ENCODE measurements around the gene PSMB5. TPM values are rescaled to one million over a fixed set of nuclear protein-coding genes. Genes with fewer than 3 reads are reported as not detected.

The PSMB5 gene
- total RNA-seq, 4 donors from 2014 or later, result 75.7 to 215 (median 113) TPM

GRCh38 chr14:23056145-23056955 is 21.6 kb upstream of the PSMB5 start:
- DNase-seq, result peak; percentile 52 to 57
- no peak overlapping the region for H3K4me3 ChIP-seq (replicated peaks in 1 of 3)
- no peaks in the 10 kb centered on the region for H3K9me3 ChIP-seq
- H3K4me1 ChIP-seq, result peaks cover 0 to 15% of the 10 kb centered on the region in 2 donors
- no peak for TF ChIP-seq POLR2A (IDR thresholded peaks at IDR 0.05)
- TF ChIP-seq CTCF (IDR thresholded peaks at IDR 0.05), result peak in 5 of 6 experiments; percentile 29 to 59 (median 40)
- intact Hi-C loops (cut with DNase I), result loop anchor here (2.0 kb wide), 1 partner anchor 70 kb away; no protein-coding TSS in a partner anchor
- H3K27ac ChIP-seq, result no peak overlapping the region
- H3K27me3 ChIP-seq, result no peaks in the 10 kb centered on the region
- peaks cover 24 to 26% of the 10 kb centered on the region in 2 donors for H3K36me3 ChIP-seq
- WGBS, 2 donors, result 14 to 22% methylated on average over 17 of the region's 17 CpGs

GRCh38 chr14:23055621-23056144 is 21.0 kb upstream of the PSMB5 start:
- H3K27ac ChIP-seq, result no peak overlapping the region
- intact Hi-C loops (cut with DNase I), result loop anchor here (2.0 kb wide), 1 partner anchor 69 kb away; no protein-coding TSS in a partner anchor
- peaks cover 0 to 15% of the 10 kb centered on the region in 2 donors for H3K4me1 ChIP-seq
- DNase-seq, result peak in 1 of 2 donors; percentile 19
- H3K9me3 ChIP-seq, result no peaks in the 10 kb centered on the region
- 80 to 90% methylated on average over 2 of the region's 6 CpGs for WGBS, 2 donors
- peaks cover 17 to 19% of the 10 kb centered on the region in 2 donors for H3K36me3 ChIP-seq
- no peak overlapping the region for H3K4me3 ChIP-seq (replicated peaks in 1 of 3)
- TF ChIP-seq CTCF (IDR thresholded peaks at IDR 0.05), result no peak
- TF ChIP-seq POLR2A (IDR thresholded peaks at IDR 0.05), result no peak
- no peaks in the 10 kb centered on the region for H3K27me3 ChIP-seq

GRCh38 chr14:23055147-23055550 is 20.4 kb upstream of the PSMB5 start:
- Histone ChIP-seq H3K27me3 (no peaks in the 10 kb centered on the region), H3K9me3 (no peaks in the 10 kb centered on the region), H3K4me3 (replicated peaks in 1 of 3) (no peak overlapping the region), H3K4me1 (peaks cover 0 to 15% of the 10 kb centered on the region in 2 donors), H3K36me3 (peaks cover 14% of the 10 kb centered on the region in 2 donors), H3K27ac (no peak overlapping the region)
- intact Hi-C loops (cut with DNase I), result no loop called here
- TF ChIP-seq CTCF (IDR thresholded peaks at IDR 0.05), result no peak
- no peak for TF ChIP-seq POLR2A (IDR thresholded peaks at IDR 0.05)
- WGBS, 2 donors, result 95 to 99% methylated on average over 12 of the region's 12 CpGs
- DNase-seq, result no peak

- peaks cover 0 to 15% of the 10 kb centered on the region in 2 donors for H3K4me1 ChIP-seq
- intact Hi-C loops (cut with DNase I), result no loop called here
- H3K27ac ChIP-seq, result no peak overlapping the region
- H3K27me3 ChIP-seq, result no peaks in the 10 kb centered on the region
- TF ChIP-seq POLR2A (IDR thresholded peaks at IDR 0.05) (no peak), CTCF (IDR thresholded peaks at IDR 0.05) (no peak)
- WGBS, 2 donors, result 75 to 79% methylated on average over 7 to 15 of the region's 17 CpGs
- H3K4me3 ChIP-seq (replicated peaks in 1 of 3), result no peak overlapping the region
- peaks cover 4 to 7% of the 10 kb centered on the region in 2 donors for H3K36me3 ChIP-seq
- no peak for DNase-seq
- no peaks in the 10 kb centered on the region for H3K9me3 ChIP-seq
Observed at GRCh38 chr14:23054000-23054811, 19.5 kb upstream of the PSMB5 start.
